Colonic mucosa (tissue), 4 donors: Measurements from ENCODE around the gene UBAC2. TPM values are rescaled to one million over a fixed set of nuclear protein-coding genes. Genes with fewer than 3 reads are reported as not detected.

Experiments
- DNase-seq: peaks from one replicate; pipeline ENCODE4 v3.0.0-alpha.2; 2020
- H3K27ac ChIP-seq: fragments of 200-600 bp; one replicate; pipeline ENCODE4 v1.8.0; 2021
- H3K27me3 ChIP-seq: fragments of 200-600 bp; one replicate; pipeline ENCODE4 v1.8.0; 2021
- H3K36me3 ChIP-seq: fragments of 200-600 bp; one replicate; pipeline ENCODE4 v1.8.0; 2021
- H3K4me1 ChIP-seq: fragments of 200-600 bp; one replicate; pipeline ENCODE4 v1.8.0; 2021; ENCODE audit warnings: mild to moderate bottlenecking
- H3K4me3 ChIP-seq: fragments of 200-600 bp; one replicate; pipeline ENCODE4 v1.8.0; 2021
- H3K9ac ChIP-seq, 2 donors: one replicate each; pipeline ENCODE4 v1.7.0; 2013; ENCODE audit warnings: control low read depth in 2 of 2, low read depth in 2 of 2, low read length in 2 of 2
- H3K9me3 ChIP-seq: fragments of 200-600 bp; one replicate; pipeline ENCODE4 v1.8.0; 2021
- intact Hi-C: fragments of 100-400 bp; cut with DNase I; formaldehyde crosslinking; loops from one replicate; pipeline ENCODE4 v1.14.1; 2022
- total RNA-seq, 2 donors: library from RNA; stranded (reverse); fragmentation: NEBNext Ultra II Directional in 1 of 2; extraction: Animal tissue kit (Norgen Biotek cat#: 25700) in 1 of 2; gene quantifications; one replicate each; pipeline ENCODE4 v1.2.1, GENCODE V29; 2021
- TF ChIP-seq, protein P1 (sequence below): fragments of 200-600 bp; IDR thresholded peaks from one replicate; pipeline ENCODE4 v1.8.0; 2022; ENCODE audit warnings: antibody characterized with exemption, mild to moderate bottlenecking
- donor health status: healthy.
- donor health status: DM: no; HTN: no; CAD: no.
- donor health status: DM: no; HTN: no; CAD: no.

The UBAC2 gene
- total RNA-seq, 2 donors from 2014 or later, result 67.6 to 88.4 TPM

DNA sequence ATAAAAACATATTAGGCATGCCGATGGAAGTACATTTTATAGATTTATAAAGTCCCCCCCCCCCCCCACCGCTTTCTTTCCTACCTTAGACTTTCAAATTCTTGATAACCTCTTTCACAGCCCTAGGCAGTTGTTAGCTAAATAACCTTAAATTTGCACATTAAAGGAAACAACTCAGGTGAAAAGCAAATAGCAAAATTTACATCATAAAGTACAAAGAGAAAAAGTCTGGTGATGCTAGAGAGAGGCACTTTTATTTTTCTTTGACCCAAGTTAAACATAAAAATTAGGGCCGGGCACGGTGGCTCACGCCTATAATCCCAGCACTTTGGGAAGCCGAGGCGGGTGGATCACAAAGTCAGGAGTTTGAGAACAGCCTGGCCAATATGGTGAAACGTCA is 15.0 kb upstream of the UBAC2 start:
- no peak overlapping the region for H3K4me3 ChIP-seq
- no peaks in the 10 kb centered on the region for H3K9me3 ChIP-seq
- no peaks in the 10 kb centered on the region for H3K4me1 ChIP-seq
- H3K36me3 ChIP-seq, result no peaks in the 10 kb centered on the region
- no peaks in the 10 kb centered on the region for H3K27me3 ChIP-seq
- DNase-seq, result peak; percentile 5
- TF ChIP-seq, protein P1, sequence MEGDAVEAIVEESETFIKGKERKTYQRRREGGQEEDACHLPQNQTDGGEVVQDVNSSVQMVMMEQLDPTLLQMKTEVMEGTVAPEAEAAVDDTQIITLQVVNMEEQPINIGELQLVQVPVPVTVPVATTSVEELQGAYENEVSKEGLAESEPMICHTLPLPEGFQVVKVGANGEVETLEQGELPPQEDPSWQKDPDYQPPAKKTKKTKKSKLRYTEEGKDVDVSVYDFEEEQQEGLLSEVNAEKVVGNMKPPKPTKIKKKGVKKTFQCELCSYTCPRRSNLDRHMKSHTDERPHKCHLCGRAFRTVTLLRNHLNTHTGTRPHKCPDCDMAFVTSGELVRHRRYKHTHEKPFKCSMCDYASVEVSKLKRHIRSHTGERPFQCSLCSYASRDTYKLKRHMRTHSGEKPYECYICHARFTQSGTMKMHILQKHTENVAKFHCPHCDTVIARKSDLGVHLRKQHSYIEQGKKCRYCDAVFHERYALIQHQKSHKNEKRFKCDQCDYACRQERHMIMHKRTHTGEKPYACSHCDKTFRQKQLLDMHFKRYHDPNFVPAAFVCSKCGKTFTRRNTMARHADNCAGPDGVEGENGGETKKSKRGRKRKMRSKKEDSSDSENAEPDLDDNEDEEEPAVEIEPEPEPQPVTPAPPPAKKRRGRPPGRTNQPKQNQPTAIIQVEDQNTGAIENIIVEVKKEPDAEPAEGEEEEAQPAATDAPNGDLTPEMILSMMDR, result no peak
- H3K27ac ChIP-seq, result no peak overlapping the region
- intact Hi-C loops, result no loop called here
- H3K9ac ChIP-seq, result no peak overlapping the region

DNA sequence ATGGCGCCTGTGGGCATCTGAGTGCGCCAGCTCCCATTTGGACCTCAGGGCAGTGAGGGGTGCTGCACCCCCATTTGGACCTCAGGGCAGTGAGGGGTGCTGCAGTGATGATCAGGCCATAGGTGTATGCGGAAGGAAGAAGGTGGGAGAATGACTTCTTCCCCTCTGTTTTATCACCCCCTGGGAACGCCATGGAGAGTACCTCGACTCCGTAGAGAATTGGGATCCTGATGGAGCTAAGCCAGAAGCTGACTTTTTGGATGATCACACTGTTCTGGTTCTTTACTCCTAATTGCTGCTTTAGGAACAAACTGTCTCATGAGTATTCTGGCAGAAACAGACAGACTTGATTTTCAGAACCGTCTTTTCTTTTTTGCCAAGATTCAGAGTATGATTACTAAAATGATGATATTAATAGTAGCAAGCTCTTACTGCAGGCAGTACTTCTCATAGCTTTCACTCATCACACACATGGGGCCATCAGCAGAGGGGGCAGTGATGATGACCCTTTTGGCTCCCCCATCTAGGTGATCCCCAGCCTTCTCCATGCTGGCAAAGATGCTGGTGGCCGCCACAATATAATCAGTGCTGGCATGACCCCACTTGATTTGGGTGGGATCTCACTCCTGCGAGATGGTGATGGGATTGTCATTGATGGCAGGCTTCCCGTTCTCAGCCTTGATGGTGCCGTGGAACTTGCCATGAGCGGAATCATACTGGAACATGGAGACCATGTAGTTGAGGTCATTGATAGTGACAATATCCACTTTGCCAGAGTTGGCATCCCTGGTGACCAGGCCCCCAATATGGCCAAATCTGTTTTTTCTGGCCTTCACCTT is 10.3 kb upstream of the UBAC2 start:
- DNase-seq, result peak; percentile 13
- Histone ChIP-seq H3K9me3 (no peaks in the 10 kb centered on the region), H3K9ac (no peak overlapping the region), H3K36me3 (no peaks in the 10 kb centered on the region), H3K27me3 (no peaks in the 10 kb centered on the region), H3K4me3 (no peak overlapping the region), H3K4me1 (peaks cover 4% of the 10 kb centered on the region), H3K27ac (no peak overlapping the region)
- TF ChIP-seq, protein P1, result no peak
- intact Hi-C loops, result no loop called here

DNA sequence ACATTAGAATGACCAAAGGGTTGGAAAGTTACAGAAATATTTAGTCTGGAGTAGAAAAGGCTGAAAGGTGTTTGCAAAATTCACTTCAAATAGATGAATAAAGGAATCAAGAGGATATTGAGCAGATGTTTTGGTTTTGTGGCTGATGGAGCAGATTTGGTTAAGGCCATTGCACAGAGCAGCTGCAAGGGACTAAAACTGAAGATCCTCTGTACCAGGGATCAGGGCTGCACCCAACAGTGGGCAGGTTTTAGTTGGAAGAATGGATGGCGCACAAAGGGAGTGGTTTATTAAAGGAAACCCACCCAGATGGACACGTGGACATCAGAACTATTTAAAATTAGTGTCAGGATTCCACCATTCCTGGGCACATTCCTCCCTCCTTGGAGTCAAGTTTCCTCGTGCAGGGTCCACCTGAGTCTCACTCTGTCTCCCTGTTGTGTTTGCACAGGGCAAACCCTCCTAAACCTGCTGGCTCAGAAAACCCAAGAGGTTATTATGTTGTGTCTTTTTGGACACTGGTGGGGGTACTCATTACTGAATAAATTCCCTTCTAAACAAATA is 9.2 kb upstream of the UBAC2 start:
- peak overlapping the region; percentile 82 for H3K27ac ChIP-seq
- no peak overlapping the region for H3K4me3 ChIP-seq
- TF ChIP-seq, protein P1, result no peak
- H3K27me3 ChIP-seq, result no peaks in the 10 kb centered on the region
- H3K4me1 ChIP-seq, result peaks cover 8% of the 10 kb centered on the region
- peak; percentile 25 for DNase-seq
- no peaks in the 10 kb centered on the region for H3K36me3 ChIP-seq
- intact Hi-C loops, result no loop called here
- H3K9ac ChIP-seq, result peak overlapping the region in 1 of 2 donors; percentile 62
- no peaks in the 10 kb centered on the region for H3K9me3 ChIP-seq

DNA sequence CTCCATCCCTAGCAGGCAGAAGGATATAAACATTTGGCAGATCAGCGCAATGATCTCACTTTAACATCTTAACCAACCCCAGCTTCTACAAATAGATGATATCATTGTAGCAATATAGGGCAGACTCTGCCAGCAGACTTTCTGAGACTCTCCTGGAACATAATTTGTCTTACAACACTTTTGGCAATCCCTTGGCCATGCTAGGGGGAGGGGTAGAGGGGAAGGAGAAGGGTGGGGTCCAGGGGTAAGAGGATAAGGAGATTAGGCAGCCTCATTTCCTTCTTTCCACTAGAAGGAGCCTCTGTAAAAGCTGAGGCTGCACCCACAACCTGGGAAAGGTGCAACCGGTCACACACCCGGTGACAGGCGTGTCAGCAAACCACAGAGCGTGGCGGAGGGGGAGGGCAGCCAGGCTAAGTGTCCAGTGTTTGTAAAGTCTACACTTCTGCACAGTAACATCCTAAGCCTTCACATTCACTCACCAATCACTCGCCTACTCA is 8.7 kb upstream of the UBAC2 start:
- Histone ChIP-seq H3K27me3 (no peaks in the 10 kb centered on the region), H3K4me1 (peaks cover 13% of the 10 kb centered on the region), H3K4me3 (no peak overlapping the region), H3K27ac (peak overlapping the region; percentile 82), H3K9me3 (no peaks in the 10 kb centered on the region), H3K9ac (peak overlapping the region in 1 of 2 donors; percentile 62), H3K36me3 (no peaks in the 10 kb centered on the region)
- TF ChIP-seq, protein P1, result no peak
- intact Hi-C loops, result no loop called here
- DNase-seq, result peak; percentile 78

DNA sequence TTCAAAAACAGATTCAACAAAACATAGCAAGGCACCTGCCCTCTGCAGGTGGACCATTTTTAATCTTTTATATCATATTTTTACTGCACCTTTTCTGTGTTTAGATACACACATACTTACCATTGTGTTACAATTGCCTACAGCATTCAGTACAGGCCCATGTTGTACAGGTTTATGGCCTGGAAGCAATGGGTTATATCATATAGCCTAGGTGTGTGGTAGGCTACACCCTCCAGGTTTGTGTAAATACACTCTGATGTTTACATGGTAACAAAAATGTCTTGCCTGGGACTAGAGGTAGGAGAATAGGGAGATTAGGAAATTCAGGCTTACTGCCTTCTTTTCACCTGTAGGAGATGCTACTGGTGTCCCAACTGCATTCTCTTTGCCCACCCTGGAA is 8.2 kb upstream of the UBAC2 start:
- Histone ChIP-seq H3K4me3 (no peak overlapping the region), H3K36me3 (no peaks in the 10 kb centered on the region), H3K27me3 (no peaks in the 10 kb centered on the region), H3K27ac (peak overlapping the region; percentile 82), H3K9ac (peak overlapping the region in 1 of 2 donors; percentile 62), H3K9me3 (no peaks in the 10 kb centered on the region), H3K4me1 (peaks cover 13% of the 10 kb centered on the region)
- DNase-seq, result peak; percentile 40
- intact Hi-C loops, result no loop called here
- TF ChIP-seq, protein P1, result no peak
